Stimulated activated CD8-positive, alpha-beta memory T cell treated with anti-CD3 and anti-CD28 coated beads, Interleukin-4, amount 100 ng/mL, for 48 hours (primary cell): ENCODE results near the gene CANT1.

Experiments used
- DNase-seq: peaks from one replicate; pipeline ENCODE4 v3.0.0-alpha.2; 2020

CANT1 gene

GRCh38 chr17:79007504-79008381 is 1.8 kb downstream of the CANT1 start:
- DNase-seq = no peak

GRCh38 chr17:79006794-79007503 is 2.6 kb downstream of the CANT1 start:
- no peak for DNase-seq

DNA sequence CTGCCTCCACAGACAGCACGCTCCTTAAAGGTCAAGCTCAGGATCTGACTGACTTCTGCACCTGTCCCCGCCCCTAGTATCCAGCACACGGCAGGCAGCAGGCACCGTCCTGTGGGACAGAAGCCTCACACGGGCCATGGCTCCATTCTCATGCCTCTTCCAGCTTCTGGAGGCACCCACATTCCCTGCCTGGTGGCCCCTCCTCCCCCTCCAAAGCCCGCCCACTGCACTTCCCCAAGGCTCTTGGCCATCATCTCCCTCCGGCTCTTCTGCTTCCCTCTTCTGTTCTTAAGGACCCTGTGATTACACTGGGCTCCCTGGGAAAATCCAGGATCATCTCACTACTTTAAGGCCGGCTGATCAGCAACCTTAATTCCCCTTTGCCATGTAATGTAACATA is 3.5 kb downstream of the CANT1 start:
- no peak for DNase-seq

DNA sequence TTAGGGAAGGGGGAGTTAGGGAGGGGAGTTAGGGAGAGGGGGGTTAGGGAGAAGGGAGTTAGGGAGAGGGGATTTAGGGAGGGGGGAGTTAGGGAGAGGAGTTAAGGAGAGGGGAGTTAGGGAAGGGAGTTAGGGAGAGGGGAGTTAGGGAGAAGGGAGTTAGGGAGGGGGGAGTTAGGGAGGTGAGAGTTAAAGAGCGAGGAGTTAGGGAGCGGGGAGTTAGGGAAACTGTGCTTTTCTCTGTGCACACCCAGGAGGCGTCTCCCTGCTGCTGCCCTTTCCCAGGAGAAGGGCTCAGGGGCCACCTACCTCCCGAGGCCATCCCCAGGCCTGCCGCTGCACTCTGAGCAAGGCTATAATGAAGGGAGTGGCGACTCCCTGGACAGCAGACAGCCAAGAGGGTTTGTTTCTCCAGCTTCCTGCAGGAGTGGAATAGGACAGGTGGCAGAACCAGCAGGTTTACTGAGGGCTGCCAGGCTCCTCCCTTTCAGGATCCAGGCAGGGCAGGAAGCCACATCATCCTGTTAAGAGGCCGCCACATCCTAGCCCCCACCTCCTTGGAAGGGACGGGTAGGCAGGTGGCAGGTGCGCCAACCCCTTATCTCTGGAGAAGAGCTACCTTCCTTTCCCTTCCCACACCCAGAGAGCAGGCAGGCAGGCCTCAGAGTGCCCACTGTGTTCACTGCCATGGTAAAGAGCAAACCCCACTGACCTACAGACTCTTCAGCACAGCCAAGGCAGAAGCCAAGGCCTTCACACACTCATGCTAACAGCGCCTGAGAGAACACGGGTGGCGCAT is 4.3 kb downstream of the CANT1 start:
- no peak for DNase-seq

GRCh38 chr17:79003661-79004411 is 5.7 kb downstream of the CANT1 start:
- DNase-seq = no peak

DNA sequence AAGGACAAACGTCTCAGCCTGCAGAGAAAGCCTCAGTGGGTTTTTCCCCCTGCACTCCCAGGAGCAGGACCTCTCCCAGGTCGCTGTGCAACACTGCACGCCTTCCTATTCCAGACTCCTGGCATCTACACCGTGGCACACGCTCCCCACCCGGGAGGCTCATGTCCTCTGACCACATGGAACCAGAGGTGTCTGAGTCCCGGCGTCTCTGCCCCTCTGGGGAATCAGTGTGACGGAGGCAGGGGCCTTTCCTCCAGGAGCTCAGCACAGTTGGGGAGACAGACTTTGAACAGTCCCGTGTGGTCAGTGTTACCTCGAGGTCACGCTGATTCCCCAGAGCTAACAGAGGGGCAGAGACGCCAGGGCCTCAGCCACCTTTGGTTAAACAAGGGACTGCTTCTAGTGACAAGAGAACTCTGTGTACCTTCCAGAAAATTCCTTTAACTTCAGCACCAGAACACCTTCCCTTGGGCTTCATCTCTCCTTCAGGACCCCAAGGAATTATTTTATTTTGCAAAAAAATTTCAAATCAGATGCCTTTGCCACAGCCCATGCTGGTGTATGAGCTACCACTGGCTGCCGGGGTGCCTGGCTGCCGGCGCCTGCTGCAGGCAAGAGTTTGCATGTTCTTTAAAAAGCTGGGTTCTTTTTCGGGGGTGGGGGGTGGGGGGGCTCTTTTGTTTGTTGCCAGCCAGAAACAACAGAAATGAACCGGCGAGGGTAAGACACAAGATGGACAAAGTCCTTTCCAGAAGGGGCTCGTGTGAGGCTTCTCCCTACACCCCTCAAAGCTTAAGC is 6.6 kb downstream of the CANT1 start:
- DNase-seq = no peak

GRCh38 chr17:79002291-79002690 is 7.3 kb downstream of the CANT1 start:
- DNase-seq = no peak

GRCh38 chr17:79001190-79002020 is 8.2 kb downstream of the CANT1 start:
- DNase-seq = no peak

DNA sequence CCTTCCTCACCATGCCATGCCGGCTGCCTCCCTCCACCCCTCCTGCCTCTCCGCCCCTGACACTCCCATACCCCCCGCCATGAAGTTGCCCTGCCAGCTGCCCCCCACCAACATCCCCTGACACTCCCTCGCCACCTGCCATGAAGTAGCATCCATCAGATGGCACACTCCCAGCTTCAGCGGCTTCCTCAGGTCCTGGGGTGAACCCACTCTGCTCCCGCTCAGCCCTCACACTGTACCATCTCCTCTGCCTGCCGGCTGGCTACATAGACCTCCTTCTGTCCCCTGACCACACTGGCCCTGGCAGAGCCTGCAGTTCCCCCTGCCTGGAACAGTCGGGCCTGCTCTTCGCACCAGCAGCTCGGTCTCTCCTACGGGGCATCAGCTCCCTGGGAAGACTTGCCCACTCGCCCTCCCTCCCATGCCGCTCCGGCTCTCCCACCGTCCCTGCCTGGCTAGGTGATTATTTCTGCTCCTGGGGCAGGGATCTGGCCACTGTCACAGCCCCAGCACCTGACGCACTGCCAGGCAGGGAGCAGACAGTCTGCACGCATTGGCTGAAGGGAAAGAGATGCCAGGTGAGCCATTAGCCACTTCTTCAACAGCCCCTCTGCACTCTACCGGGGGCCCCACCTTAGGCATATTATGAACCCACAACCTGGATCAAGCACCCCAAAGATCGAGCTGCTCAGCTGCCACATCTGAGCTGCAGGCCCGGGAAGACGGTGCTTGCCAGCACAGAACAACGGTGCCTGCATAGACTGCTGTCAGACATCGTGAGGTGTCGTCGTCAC is 9.0 kb downstream of the CANT1 start:
- DNase-seq = no peak

GRCh38 chr17:78999947-79000395 is 9.6 kb downstream of the CANT1 start:
- DNase-seq = no peak

- DNase-seq = no peak
Observed at GRCh38 chr17:78999056-78999768, 10.4 kb downstream of the CANT1 start.

DNA sequence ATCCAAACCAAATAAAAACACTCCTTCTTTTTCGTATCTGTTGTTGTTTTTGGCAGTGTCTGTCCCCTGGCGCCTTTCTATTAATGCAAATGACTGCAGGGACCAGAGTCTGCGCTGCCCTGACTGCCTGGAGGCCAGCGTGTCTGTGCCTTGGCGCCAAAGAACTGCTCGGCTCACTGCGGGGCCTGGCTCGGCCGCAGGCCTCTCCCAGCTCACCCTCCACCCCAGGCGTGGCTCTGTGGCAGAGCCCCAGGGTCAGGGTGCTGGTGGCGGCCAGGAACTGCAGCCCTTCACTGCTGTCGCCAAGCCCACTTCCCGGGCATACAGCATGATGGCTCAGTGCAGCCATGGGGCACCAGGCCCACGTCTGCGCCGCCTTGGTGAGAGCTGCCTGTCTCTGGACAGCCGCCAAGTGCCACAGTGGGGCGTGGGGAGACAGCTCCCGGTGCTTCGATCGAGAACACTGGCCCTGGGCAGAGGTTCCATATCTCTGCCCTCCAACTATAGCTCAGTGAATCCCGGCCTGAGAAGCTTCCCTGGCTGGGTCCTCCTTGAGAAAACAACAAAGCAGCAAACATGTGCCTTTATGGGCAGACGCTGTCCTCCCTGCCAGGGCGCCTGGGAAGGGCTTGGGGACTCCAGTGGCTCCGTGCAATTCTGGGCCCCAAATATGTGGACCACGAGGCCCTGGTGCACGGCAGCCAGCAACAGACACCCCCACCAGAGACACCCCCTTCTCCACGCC is 11.1 kb downstream of the CANT1 start:
- no peak for DNase-seq

DNA sequence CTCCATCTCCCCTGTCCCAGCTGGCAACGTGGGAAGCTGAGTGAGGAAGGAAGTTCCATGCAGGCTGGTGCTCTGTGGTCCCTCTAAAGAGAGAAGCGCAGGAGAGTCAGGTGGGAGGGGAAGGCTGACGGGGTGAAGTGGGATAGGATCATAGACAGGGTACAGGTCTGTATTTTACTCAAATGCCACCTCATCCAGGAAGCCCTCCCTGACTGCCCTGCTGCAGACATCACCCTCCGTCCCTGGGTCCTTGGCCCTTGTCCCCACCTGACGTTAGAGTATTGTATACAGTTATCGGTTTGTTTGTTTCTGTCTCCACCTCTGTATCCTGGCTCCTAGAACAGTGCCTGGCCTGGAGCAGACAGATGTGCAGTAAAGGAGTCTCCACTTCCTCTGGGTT is 11.7 kb downstream of the CANT1 start:
- DNase-seq = no peak

DNA sequence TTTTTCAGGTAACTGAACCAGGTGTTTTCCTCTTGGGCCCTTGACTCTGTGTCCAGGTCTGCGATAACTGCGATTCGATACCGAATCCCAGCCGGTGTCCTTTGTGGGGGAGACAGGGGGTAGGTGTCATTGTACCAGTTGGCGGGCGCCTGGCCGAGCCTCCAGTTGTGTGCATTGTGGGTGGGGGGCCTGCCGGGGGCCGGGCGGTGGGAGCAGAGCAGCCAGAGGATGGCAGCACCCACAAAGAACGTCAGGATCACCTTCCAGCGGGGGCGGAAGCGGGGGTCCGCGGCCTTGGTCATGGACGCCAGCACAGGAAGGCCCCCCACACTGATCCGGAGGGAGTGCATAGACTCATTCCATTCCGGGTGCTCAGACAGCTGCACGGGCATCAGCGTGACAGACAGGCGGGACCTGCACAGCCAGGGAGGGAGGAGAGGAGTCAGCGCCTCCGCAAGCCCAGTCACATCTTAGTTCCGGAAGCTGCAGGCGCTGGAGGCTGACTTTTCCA is 12.3 kb downstream of the CANT1 start:
- DNase-seq = no peak

- DNase-seq = no peak
Observed at GRCh38 chr17:78996781-78997201, 12.8 kb downstream of the CANT1 start.

DNA sequence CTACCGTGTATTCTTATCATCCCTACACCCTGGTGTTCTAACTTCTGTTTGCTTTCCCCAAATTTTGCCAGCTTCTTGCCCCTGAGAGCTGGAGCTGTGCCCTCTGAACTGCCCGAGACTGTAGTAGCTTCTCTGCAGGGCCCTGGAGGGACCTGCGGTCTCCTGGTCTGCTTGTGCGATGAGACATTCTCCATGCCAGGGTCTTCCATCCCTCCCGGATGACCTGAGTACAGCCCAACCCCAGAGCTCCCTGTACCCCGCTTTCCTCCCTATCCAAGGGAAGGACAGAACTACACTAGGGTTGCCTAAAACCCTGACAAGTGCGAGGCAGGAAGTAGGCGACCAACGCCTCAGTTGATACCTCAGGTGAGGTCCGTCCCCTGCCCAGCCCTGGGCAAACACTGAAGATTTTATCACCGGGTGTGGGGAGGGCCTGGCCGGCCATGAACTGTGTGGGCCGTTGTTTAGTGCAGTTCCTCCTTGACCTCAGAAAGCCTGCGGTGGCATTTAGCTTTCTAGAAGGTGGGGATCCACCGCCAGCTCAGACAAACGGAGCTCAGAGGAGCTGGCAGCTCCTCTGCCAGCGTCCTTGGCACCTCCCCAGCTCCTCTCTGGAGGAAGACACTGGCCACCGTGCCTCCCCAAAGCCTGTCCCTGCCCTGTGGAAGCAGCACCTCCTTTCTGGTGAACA is 13.7 kb downstream of the CANT1 start:
- no peak for DNase-seq

DNA sequence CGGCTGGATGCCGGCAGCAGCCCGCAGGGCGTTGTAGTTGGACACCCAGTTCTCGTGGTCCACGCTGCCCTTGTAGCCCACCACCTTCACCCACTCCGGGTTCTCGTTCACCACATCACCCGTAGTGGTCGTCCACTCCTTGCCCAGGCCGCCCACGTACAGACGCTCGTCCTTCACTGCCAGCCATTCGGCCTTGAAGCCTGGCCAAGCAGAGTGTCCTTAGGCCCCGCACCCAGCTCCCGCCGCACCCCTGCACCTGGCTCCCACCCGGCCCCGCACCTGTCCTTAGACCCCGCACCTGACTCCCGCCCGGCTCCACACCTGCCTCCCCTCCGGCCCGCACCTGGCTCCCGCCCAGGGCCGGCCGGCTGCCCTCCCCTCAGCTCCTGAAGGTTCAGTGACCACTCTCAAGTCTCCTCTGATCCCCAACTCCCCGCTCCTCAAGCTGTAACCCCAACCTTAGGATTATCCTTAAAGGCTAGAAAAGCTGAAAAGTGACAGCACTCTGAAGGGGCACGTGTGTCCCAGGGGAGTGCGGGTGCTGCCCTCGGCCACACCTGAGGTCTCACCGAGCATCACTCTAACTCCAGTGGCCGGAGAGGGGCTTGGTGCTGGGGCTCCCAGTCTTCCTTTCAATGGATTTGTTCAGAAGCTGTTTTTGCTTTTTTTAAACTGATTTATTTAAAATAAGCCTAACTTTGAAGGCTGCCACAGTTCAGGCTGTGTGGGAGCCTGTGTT is 14.4 kb downstream of the CANT1 start:
- no peak for DNase-seq
